HG03159 (cell line): ENCODE measurements around the gene SCGB1A1.

ENCODE experiments used
- ATAC-seq: cut with Tn5 transposase; IDR thresholded peaks from one replicate; pipeline ENCODE4 v1.9.1; 2021; ENCODE audit warnings: mild to moderate bottlenecking, moderate library complexity; ENCODE audit not compliant: unreplicated experiment

Gene SCGB1A1

DNA sequence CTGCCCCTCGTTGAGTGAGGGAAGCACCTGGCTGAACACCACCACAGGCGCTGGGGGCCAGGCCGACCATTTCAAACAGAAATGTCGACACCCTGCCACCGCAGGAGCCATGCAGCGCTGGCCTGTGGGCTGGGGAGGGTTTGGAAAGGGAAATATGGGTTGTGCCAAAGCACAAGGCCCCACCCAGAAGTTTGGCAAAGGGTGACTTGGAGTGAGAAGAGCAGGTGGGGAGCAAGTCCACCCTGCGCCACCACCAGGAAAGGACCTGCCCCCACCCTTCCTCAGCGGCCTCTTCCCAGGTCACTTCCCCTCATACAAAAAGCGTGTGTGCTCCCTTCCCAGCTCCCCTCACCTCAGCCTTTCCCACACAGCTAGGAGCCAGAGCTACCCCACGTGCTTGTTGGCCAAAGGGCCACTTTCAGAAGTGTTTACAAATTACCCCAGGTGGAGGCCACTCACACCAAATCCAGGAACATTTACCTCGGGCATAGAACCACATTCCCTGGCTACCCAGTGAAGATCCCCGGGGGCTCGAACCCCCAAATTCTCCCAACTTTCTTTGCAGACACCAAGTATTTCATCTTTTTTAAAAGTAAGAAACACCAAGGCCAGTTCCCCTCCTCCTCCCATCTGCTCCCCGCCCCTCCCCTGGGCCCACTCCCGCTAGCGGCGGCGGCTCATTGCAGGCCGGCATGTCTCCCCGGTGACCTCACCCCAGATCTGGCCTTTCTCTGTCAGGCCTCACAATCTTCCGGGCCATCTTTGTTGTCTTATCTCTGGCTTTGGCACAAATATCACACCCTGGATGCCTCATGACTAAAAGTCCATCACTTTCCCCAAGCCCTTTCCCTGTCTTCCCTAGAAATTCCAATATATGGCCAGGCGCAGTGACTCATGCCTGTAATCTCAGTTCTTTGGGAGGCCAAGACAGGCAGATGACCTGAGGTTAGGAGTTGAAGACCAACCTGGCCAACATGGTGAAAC, 20.5 kb upstream of the SCGB1A1 start:
- no peak for ATAC-seq

DNA sequence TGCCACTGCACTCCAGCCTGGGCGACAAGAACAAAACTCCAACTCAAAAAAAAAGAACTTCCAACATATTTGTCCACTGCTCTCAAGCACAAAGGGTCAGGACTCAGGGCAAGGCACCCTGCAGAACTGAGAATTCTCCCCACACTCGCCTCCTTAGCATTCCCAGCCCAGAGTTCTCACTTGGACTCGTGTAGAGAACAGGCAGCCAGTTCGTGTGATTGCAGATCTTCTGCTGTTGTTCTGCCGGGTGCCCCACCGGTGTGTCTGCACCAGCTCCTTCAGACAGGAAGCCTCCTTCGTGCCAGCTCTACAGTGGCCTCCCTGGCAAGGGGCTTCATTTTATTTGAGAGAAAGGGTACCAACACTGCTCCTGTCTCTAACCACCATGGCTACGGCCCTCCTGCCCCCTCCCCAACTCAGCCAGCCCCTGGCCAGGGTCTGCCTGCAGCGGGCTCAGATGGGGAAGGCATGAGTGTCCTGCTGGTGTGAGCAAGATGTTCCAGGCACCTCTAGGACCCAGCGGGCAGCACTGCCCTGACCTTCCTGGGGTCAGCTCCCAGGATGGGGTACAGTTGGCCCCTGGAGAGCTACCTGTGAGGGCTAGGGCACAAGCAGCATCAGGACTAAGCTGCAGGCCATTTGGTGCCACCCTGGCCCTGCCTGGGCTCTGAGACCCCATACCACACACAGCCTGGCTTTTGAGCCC, 19.5 kb upstream of the SCGB1A1 start:
- no peak for ATAC-seq

DNA sequence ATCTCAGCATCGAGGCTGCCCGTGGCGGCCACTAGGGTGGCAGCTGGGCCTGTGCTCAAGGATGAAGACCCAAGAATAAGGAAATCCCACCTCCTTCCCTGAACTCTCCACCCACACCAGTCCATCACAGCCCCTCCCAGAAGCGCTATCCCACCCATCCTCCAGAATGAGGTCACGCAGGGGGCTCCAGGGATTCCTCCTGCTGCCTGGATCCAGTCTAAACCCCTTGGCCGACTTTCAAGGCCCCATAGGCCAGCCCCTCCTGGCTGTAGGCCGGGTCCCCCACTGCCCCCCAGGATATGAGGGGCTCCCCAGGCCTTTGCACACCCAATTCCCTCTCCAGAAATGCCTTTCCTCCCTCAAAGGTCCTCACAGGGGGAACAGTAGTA, 19.0 kb upstream of the SCGB1A1 start:
- ATAC-seq: no peak

DNA sequence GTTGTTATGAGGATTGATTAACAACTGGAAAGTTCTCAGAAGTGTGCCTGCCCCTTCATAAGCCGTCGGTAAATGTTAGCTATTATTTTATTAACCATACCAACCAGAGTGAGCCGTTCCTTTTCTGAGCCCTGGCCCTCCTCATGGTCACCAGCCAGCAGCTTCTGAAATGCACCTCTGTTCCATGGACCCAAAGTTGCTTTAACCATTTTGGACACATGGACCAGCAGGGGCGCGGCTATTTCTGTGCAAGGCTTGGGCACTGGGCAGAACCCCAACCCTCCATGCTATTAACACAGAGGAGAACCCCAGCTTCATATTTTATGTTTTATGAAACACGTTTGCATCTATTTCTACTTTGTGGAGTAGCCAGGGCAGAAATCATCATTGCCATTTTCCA, 18.6 kb upstream of the SCGB1A1 start:
- no peak for ATAC-seq

DNA sequence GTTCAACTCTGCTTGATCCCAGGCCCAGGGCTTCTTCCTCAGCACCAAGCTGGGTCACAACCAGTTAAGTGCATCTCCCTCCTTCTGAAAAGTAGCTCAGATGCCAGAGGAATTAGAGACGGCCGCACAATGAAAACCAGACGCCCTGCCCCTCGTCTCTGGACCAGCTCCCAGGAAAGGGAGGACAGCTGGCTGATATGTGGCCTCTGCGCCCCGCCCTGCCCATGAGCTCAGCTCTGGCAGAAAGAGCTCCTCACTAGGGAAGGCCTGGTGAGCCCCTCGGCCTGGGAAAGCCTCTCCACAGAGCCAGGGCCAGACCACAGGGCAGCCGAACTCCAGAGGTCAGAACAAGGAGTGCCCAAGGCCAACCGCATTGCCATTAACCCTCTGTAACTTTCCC, 18.1 kb upstream of the SCGB1A1 start:
- ATAC-seq: no peak

DNA sequence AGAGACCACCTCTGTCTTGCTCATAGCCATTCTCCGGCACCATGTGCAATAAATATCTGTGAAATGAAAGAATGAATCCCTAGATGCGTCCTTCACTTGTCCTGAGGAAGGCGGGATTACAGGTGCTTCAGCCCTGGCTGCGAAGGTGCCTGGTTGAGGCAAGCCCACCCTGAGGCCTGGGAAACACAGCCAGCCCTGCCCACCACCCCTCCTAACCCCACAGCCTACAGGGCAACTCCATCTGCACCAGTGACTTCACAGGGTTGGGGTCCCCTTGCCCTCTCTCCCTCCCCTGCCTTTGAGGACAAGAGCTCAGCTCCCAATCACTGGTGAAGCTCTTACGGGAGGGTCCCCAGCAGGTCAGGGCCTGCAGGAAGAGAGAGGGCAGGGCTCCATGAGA, 17.5 kb upstream of the SCGB1A1 start:
- ATAC-seq: no peak

DNA sequence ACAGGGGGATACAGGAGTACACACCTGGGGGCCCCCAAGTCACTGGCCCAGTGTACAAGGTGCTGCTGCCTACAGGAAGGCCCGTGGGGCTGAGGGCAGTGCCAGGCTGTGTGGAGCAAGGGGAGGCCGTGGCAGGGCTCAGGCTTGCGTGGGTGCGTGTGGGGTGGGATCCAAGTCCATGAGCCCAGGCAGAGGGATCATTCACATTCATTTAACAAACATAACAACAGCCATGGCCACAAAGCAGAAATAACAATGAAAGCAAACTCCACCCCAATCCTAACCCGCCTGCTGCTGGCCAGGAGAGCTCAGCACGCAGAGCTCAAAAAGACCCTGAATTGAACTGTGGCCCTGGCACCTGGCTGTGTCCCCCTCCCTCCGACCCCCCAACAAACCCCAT, 17.0 kb upstream of the SCGB1A1 start:
- no peak for ATAC-seq

DNA sequence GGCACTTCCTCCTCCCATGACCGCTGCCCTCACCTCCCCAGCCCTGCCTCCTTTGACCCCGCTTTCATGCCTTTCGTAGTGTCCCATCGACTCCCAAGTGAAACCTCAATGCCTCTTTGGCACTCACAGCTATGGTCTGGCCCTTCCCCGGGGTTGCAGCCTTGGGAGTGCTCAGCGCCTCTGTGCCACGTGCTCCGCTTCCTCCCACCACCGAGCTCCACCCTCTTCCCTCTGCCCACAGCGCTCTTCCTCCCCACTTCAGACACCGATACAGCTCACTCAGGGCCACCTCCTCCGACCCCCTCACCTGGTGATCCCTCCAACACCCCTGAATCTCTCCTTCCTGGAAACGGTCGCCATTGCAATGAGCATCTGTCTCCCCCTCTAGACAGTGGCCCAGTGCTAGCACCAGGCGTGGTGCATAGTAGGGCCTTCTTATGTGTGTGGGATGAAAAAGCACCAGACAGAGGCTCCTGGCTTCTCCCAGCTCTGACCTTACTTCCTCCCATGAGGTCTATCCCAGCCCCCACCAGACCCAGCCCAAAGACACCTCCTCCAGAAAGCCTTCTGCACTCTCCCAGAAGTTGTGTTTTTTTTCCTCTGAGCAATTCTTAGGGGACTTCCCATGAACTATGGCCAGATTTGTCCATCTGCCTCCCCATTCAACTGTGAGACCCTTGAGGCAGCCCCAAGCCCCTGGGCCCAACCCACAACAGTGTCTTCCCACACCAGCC, 16.4 kb upstream of the SCGB1A1 start:
- no peak for ATAC-seq

DNA sequence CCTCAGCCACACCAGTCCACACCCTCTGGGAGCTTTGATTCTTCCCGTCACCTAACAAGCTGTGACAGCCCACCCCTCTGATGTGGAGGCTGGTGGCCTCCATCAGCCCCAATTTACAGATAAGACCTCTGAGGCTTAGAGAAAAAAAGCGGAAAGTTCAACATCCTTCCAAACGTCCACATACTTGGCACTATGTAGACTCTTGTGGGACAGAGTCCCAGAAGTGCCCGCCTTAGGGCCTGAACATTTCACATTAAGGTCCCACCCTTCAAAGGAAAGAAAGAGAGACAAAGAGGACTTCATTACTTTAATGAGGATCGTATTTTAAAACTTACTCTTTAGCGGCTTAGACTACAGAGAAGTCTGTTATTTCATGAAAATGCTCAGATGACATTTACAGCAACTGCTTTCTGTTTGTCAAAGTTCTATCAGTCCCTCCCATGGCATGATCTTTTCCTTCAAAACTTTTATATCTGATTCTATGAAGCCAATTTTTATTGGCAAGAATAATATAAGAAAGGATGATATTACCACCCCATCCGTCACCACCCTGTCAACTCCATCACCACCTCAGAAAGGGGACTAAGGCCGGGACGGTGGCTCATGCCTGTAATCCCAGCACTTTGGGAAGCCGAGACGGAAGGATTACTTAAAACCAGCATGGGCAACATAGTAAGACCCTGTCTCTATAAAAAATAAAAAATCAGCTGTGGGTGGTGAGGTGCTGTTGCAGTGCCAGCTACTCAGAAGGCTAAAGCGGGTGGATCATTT, 15.7 kb upstream of the SCGB1A1 start:
- ATAC-seq: no peak

DNA sequence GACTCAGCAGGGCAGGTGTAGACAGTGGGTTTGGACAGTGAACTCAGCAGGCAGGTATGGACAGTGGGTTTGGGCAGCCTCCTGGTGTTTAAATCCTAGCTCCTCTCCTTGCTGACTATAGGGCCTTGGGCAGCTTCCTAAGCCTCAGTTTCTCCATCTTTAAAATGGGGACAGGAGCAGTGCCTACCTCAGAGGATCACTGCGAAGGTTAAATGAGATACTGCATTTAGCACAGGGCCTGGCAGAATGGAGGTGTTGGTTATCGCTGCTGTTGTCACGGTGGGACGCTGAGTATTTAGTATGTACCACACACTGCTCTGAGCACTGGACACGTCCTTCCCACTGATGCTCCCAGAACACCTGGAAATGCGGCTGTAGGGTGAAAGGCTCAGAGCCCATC, 14.4 kb upstream of the SCGB1A1 start:
- no peak for ATAC-seq

DNA sequence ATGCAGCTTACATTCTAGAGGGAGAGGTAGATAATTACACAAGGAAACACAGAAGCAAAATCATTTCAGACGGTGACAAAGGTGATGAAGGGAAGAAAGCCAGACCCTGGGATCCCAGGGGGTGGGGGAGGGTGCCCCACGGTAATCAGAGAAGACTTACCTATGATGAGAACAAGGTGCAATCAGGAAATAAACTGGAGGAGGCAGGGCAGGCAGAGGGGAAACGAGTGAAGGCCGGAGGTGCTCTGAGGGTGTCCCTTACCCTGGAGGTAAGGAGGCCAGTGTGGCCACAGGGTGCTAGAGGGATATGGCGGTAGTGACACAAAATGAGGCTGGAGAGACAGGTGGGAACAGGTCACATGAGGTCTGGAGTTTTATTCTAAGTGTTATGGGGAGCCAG, 13.9 kb upstream of the SCGB1A1 start:
- ATAC-seq: no peak

DNA sequence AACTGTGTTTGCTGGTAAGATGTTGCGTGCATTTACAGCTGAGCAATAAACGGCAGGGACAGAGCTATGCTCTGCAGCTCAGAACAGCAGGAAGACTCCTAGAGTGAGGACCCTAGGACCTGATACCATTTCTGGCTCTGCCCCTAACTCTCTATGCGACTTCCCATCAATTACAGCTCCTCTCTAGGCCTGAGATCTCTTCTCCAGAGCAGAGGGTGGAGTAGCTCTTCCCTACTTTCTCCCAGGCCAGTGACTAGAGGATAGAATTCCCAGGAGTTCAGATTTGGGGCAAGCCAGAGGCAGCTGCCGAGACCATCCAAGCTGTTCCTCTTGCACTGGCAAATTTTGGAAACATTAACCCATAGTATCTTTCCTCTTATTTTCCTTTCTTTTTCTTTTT, 12.8 kb upstream of the SCGB1A1 start:
- ATAC-seq: no peak

DNA sequence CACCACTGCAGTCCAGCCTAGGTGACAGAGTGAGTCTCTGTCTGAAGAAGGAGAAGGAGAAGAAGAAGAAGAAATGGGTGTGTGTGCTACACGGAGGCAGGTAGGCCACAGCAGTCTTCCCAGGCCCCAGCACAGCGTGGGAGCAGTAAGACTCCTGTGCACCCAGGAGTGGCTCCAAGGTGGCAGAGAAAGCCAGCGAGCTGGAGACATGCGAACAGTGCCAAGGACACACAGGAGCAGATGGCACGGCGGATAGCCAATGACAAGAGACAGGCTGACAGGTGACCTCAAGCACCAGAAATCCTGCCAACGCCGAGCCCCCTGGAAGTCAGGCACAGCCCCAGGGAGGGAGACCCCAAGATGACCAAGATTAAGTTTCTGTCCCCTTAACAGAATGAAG, 9.0 kb upstream of the SCGB1A1 start:
- ATAC-seq: no peak

DNA sequence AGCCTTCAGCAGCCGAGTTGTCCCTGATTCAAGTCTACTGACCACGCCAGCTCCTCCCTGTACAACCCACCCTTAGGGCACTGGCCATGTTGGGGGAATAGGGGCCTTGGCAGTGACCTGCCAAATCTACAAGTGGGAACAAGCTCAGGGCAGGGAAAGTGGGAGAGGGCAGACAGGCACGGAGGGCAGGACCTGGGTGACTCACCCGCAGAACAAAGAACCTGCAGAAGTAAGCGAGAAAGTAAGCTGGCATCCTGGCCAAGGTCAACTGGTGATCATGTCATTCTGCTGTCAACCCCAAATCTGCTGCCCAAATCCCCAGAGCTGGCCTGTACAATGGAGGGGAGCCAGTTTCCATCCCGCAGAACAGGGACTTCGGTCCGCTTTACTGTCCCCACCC, 7.9 kb upstream of the SCGB1A1 start:
- ATAC-seq: no peak

DNA sequence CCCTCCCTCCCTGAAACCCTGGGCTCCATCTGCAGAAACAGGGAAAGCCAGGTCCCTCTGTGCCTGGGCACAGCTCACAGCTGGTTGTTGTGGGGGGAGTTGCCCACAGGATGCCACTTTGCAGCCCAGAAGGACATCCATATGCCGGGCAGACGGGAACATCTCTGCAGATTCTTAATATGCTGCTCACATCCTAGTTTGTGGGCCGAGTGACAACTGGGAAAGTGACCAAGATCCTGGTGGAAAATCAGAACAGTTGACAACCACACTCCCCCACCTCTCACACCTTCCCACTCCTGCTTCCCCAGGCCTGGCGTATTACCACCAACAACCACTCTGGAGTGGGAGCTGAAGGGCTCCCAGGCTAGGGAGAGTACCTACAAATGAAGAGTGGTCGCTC, 7.3 kb upstream of the SCGB1A1 start:
- no peak for ATAC-seq

DNA sequence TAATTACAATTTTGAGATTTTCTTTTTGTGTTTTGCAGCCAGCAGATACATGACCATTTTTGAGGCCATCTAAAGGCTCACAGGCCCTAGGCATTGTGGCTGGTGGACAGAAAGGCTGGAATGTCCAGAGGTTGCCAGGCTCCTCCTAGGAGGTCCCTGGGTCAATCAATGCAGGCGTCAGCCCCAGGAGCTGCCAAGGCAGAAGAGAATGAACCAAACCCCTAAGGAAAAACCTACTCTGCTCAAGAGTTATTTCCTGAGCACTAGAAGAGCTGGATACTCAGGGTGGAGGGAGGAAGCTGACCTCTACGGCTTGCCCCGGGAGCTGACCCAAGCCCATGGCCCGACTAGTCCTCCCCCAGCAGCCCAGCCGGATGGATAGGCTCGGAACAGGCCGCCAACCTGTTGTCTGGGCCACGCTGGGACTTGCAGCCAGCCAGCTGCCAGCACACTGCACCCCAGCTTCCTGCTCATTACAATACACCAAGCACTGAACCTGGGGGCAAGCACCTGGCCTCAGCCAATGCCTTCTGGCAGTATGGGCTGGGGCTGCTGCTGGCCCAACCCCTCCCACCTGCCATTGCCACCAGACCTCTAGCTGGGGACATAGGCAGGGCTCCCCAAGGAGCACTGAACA, 5.7 kb upstream of the SCGB1A1 start:
- no peak for ATAC-seq

DNA sequence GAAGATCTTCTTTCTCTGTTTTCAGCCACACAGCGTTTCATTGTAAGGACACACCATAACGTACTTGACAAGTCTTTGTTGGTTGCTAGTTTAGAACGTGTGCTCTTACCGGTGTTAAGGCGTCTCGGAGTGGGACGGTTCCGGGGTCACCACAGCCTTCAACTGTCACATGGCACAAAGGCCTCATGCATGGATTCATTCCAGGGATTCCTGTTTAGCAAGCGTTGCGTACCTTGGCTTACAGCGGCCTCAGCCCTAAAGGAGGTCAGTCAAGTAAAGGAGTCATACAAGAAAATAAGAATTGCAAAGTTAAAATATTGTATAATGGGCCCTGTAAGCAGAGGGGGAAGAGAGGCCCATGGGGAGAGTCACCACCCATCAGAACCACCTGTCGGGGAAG, 2.2 kb upstream of the SCGB1A1 start:
- no peak for ATAC-seq

DNA sequence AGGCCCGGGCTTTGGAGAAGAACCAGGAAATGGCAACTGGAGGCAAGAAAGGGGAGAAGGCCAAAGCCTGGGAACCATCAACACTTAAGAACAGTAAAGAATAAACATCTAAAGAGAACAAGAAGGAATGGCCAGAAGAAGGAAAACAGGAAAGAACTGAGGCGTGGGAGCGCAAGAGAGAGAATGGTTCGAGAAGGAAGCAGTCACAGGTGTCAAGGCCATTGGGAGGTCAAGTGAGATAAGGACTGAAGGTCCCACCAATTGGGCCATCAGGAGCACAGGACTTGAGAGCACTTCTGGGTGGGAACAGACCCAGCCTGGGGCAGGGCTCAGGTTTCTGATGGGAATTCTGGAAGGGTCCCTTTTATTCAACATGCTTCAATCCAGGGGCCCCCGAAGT, 697 bp upstream of the SCGB1A1 start:
- no peak for ATAC-seq

DNA sequence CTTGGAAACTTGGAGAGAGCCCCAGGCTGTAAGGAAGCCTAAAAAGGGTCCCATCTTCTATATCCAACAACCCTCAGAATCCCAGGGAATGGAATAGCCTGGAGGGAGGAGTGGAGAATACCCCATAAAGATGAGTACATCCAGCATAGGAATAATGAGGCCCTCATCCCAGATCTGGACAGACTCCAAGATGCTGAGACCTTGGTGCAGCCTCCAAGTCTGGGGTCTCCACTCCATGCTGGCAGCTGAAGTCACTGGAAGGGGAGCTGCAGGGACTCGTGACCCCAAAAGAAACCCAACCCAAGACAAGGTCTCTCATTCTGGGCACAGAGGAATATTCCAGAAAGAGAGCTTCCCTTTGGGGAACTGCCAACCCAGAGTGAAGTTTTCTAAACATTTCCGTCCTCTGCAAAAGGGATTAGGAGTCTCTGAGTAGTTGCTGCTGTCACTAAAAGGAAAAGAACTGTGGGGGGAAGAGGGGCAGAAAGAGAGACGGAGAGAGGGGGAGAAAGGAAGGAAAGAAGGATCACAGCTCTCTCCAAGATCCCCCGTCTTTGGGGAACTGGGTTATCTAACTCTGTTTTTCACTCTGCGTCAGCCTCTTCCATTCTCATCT, 589 bp downstream of the SCGB1A1 start:
- no peak for ATAC-seq

DNA sequence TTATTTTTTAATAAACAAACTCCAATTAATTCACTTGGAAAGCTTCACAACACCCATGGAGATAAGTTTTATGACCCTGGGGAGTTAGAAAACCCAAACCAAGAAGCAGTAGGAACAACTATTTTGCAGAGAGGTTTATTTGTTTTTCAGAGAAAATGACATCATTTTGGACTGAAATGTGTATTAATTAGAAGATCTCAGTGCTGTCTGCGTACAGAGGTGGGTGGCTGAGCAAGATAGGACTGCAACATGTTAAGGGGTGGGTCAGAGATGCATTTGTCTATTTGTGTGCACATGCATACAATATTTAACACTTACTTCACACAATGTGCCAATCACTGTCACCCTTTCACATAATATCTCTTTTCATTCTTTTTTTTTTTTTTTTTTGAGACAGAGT, 1.1 kb downstream of the SCGB1A1 start:
- no peak for ATAC-seq
